Colonic mucosa (tissue), 4 donors: ENCODE results near the gene NEUROG1. TPM values are rescaled to one million over a fixed set of nuclear protein-coding genes. Genes with fewer than 3 reads are reported as not detected.

Source experiments
- DNase-seq: peaks from one replicate; pipeline ENCODE4 v3.0.0-alpha.2; 2020
- H3K27ac ChIP-seq: fragments of 200-600 bp; one replicate; pipeline ENCODE4 v1.8.0; 2021
- H3K27me3 ChIP-seq: fragments of 200-600 bp; one replicate; pipeline ENCODE4 v1.8.0; 2021
- H3K36me3 ChIP-seq: fragments of 200-600 bp; one replicate; pipeline ENCODE4 v1.8.0; 2021
- H3K4me1 ChIP-seq: fragments of 200-600 bp; one replicate; pipeline ENCODE4 v1.8.0; 2021; ENCODE audit warnings: mild to moderate bottlenecking
- H3K4me3 ChIP-seq: fragments of 200-600 bp; one replicate; pipeline ENCODE4 v1.8.0; 2021
- H3K9ac ChIP-seq, 2 donors: one replicate each; pipeline ENCODE4 v1.7.0; 2013; ENCODE audit warnings: control low read depth in 2 of 2, low read depth in 2 of 2, low read length in 2 of 2
- H3K9me3 ChIP-seq: fragments of 200-600 bp; one replicate; pipeline ENCODE4 v1.8.0; 2021
- CTCF ChIP-seq: fragments of 200-600 bp; IDR thresholded peaks from one replicate; pipeline ENCODE4 v1.8.0; 2022; ENCODE audit warnings: antibody characterized with exemption, mild to moderate bottlenecking
- intact Hi-C: fragments of 100-400 bp; cut with DNase I; formaldehyde crosslinking; loops from one replicate; pipeline ENCODE4 v1.14.1; 2022
- total RNA-seq, 2 donors: library from RNA; stranded (reverse); fragmentation: NEBNext Ultra II Directional in 1 of 2; extraction: Animal tissue kit (Norgen Biotek cat#: 25700) in 1 of 2; gene quantifications; one replicate each; pipeline ENCODE4 v1.2.1, GENCODE V29; 2021
- donor health status: healthy.
- donor health status: DM: no; HTN: no; CAD: no.
- donor health status: DM: no; HTN: no; CAD: no.

The NEUROG1 gene
- total RNA-seq, 2 donors from 2014 or later, result not detected

GRCh38 chr5:135555530-135555929 lies 19.8 kb upstream of the NEUROG1 start:
- Histone ChIP-seq H3K27ac (no peak overlapping the region), H3K9ac (no peak overlapping the region), H3K27me3 (no peaks in the 10 kb centered on the region), H3K4me1 (no peaks in the 10 kb centered on the region), H3K4me3 (no peak overlapping the region), H3K9me3 (no peaks in the 10 kb centered on the region), H3K36me3 (no peaks in the 10 kb centered on the region)
- no peak for DNase-seq
- TF ChIP-seq CTCF, result no peak
- intact Hi-C loops, result no loop called here

GRCh38 chr5:135553688-135554462 lies 18.1 kb upstream of the NEUROG1 start:
- Histone ChIP-seq H3K4me3 (no peak overlapping the region), H3K9ac (no peak overlapping the region)

GRCh38 chr5:135551593-135552447 lies 16.1 kb upstream of the NEUROG1 start:
- peaks cover 7% of the 10 kb centered on the region for H3K27me3 ChIP-seq
- no peak overlapping the region for H3K9ac ChIP-seq
- peak; percentile 74 for TF ChIP-seq CTCF
- intact Hi-C loops, result loop anchor here (2.0 kb wide), 1 partner anchor 87 kb away; no protein-coding TSS in a partner anchor
- H3K4me3 ChIP-seq, result no peak overlapping the region
- H3K36me3 ChIP-seq, result no peaks in the 10 kb centered on the region
- no peaks in the 10 kb centered on the region for H3K4me1 ChIP-seq
- no peak overlapping the region for H3K27ac ChIP-seq
- H3K9me3 ChIP-seq, result no peaks in the 10 kb centered on the region
- peak; percentile 65 for DNase-seq

More at GRCh38 chr5:135553688-135554462, 18.1 kb upstream of the NEUROG1 start:
- intact Hi-C loops, result loop anchor here (2.0 kb wide), 1 partner anchor 89 kb away; no protein-coding TSS in a partner anchor
- TF ChIP-seq CTCF, result peak; percentile 23
- H3K27me3 ChIP-seq, result peaks cover 7% of the 10 kb centered on the region
- H3K36me3 ChIP-seq, result no peaks in the 10 kb centered on the region
- DNase-seq, result peak; percentile 60
- no peaks in the 10 kb centered on the region for H3K9me3 ChIP-seq
- no peaks in the 10 kb centered on the region for H3K4me1 ChIP-seq
- H3K27ac ChIP-seq, result no peak overlapping the region

GRCh38 chr5:135549413-135549812 lies 13.6 kb upstream of the NEUROG1 start:
- intact Hi-C loops, result no loop called here
- no peak for DNase-seq
- Histone ChIP-seq H3K9me3 (no peaks in the 10 kb centered on the region), H3K27ac (no peak overlapping the region), H3K4me1 (peaks cover 2% of the 10 kb centered on the region), H3K27me3 (peaks cover 21% of the 10 kb centered on the region), H3K9ac (no peak overlapping the region), H3K4me3 (no peak overlapping the region), H3K36me3 (no peaks in the 10 kb centered on the region)
- no peak for TF ChIP-seq CTCF

GRCh38 chr5:135547590-135548254 lies 12.0 kb upstream of the NEUROG1 start:
- H3K9me3 ChIP-seq, result no peaks in the 10 kb centered on the region
- no peak overlapping the region for H3K9ac ChIP-seq
- peaks cover 36% of the 10 kb centered on the region for H3K27me3 ChIP-seq
- no peak overlapping the region for H3K27ac ChIP-seq
- intact Hi-C loops, result no loop called here
- no peak for DNase-seq
- H3K4me1 ChIP-seq, result peaks cover 4% of the 10 kb centered on the region
- no peaks in the 10 kb centered on the region for H3K36me3 ChIP-seq
- no peak overlapping the region for H3K4me3 ChIP-seq
- TF ChIP-seq CTCF, result no peak
